Osteoblast (primary cell): Measurements from ENCODE around the gene MEGF8. TPM values are rescaled to one million over a fixed set of nuclear protein-coding genes. Genes with fewer than 3 reads are reported as not detected.
"Not testable (repeated sequence)": the region's sequence is repeated elsewhere in the genome, so short reads cannot be mapped to it uniquely, and the experiment has no call there.

Source experiments
- DNase-seq: peaks from one replicate; pipeline ENCODE4 v3.0.0; 2011; ENCODE audit warnings: low spot score, mixed read lengths; ENCODE audit not compliant: insufficient read length; ENCODE audit errors: missing footprints
- H2AFZ ChIP-seq: 2 replicates; pipeline ENCODE4 v1.6.0; 2011; ENCODE audit warnings: mild to moderate bottlenecking, low read length
- H3K27ac ChIP-seq: 2 replicates; pipeline ENCODE4 v1.5.1; 2011; ENCODE audit warnings: mild to moderate bottlenecking, low read depth, low read length, moderate library complexity
- H3K27me3 ChIP-seq: 2 replicates; pipeline ENCODE4 v1.6.0; 2012; ENCODE audit warnings: mild to moderate bottlenecking, control low read depth, inconsistent platforms, low read length, moderate library complexity; ENCODE audit not compliant: insufficient read depth
- H3K36me3 ChIP-seq: 2 replicates; pipeline ENCODE4 v1.5.1; 2011; ENCODE audit warnings: mild to moderate bottlenecking, low read length, control low read depth, moderate library complexity; ENCODE audit not compliant: insufficient read depth
- H3K4me1 ChIP-seq: 2 replicates; pipeline ENCODE4 v1.5.1; 2011; ENCODE audit warnings: mild to moderate bottlenecking, low read length, control low read depth, moderate library complexity; ENCODE audit not compliant: insufficient read depth
- H3K4me2 ChIP-seq: 2 replicates; pipeline ENCODE4 v1.6.0; 2011; ENCODE audit warnings: mild to moderate bottlenecking, low read length; ENCODE audit not compliant: insufficient read depth
- H3K4me3 ChIP-seq: fragments of 200-600 bp; sonication (generic); 3 replicates; pipeline ENCODE4 v1.5.1; 2012; ENCODE audit warnings: mild to moderate bottlenecking, low read length, inconsistent platforms; ENCODE audit not compliant: insufficient read depth
- H3K79me2 ChIP-seq: 2 replicates; pipeline ENCODE4 v1.6.0; 2012; ENCODE audit warnings: mild to moderate bottlenecking, low read length, control low read depth, inconsistent platforms; ENCODE audit not compliant: insufficient read depth
- H3K9me3 ChIP-seq: 2 replicates; pipeline ENCODE4 v1.5.1; 2011; ENCODE audit warnings: low read depth, low read length, control low read depth
- H4K20me1 ChIP-seq: 2 replicates; pipeline ENCODE4 v1.6.0; 2012; ENCODE audit warnings: mild to moderate bottlenecking, low read length, control low read depth; ENCODE audit not compliant: insufficient read depth
- CTCF ChIP-seq: IDR thresholded peaks from 2 replicates; pipeline ENCODE4 v1.5.1; 2011; ENCODE audit warnings: mild to moderate bottlenecking, low read depth, low read length, moderate library complexity; ENCODE audit errors: extremely low read depth
- total RNA-seq: library from RNA; depleted of rRNA; stranded (reverse); fragments of >200 nt; gene quantifications from 2 replicates; pipeline ENCODE4 v1.2.3, GENCODE V29; 2012

Gene MEGF8
- total RNA-seq, 1 donor, result 30.0 TPM

GRCh38 chr19:42328854-42329253 is 3.4 kb downstream of the MEGF8 start:
- Histone ChIP-seq H3K4me1 (peaks cover 13% of the 10 kb centered on the region), H3K9me3 (no peaks in the 10 kb centered on the region), H4K20me1 (peaks cover 13% of the 10 kb centered on the region), H3K27ac (no peak overlapping the region), H3K4me2 (no peak overlapping the region), H2AFZ (no peak overlapping the region), H3K36me3 (no peaks in the 10 kb centered on the region), H3K79me2 (peaks cover 37% of the 10 kb centered on the region), H3K4me3 (no peak overlapping the region), H3K27me3 (peaks cover 12% of the 10 kb centered on the region)
- peak; percentile 72 for DNase-seq
- TF ChIP-seq CTCF, result no peak

GRCh38 chr19:42330241-42330711 is 4.8 kb downstream of the MEGF8 start:
- DNase-seq, result peak; percentile 13
- peaks cover 8% of the 10 kb centered on the region for H3K4me1 ChIP-seq
- no peak overlapping the region for H3K4me3 ChIP-seq
- H3K36me3 ChIP-seq, result no peaks in the 10 kb centered on the region
- H2AFZ ChIP-seq, result no peak overlapping the region
- no peak for TF ChIP-seq CTCF
- H3K27ac ChIP-seq, result no peak overlapping the region
- H3K27me3 ChIP-seq, result no peaks in the 10 kb centered on the region
- H4K20me1 ChIP-seq, result peaks cover 13% of the 10 kb centered on the region
- H3K4me2 ChIP-seq, result no peak overlapping the region
- H3K9me3 ChIP-seq, result no peaks in the 10 kb centered on the region
- peaks cover 37% of the 10 kb centered on the region for H3K79me2 ChIP-seq

- peaks cover 30% of the 10 kb centered on the region for H3K79me2 ChIP-seq
- H3K27me3 ChIP-seq, H3K4me1 ChIP-seq, H3K36me3 ChIP-seq, H3K4me2 ChIP-seq, H3K4me3 ChIP-seq, H3K9me3 ChIP-seq, H2AFZ ChIP-seq, H3K27ac ChIP-seq: not testable (repeated sequence)
- H4K20me1 ChIP-seq, result peaks cover 13% of the 10 kb centered on the region
- DNase-seq, result peak; percentile 58
Measured at GRCh38 chr19:42331333-42331732, 5.9 kb downstream of the MEGF8 start.

- Histone ChIP-seq H4K20me1 (peaks cover 13% of the 10 kb centered on the region), H3K4me1 (no peaks in the 10 kb centered on the region), H3K79me2 (peaks cover 23% of the 10 kb centered on the region), H3K36me3 (no peaks in the 10 kb centered on the region), H3K9me3 (no peaks in the 10 kb centered on the region), H3K27ac (no peak overlapping the region), H3K4me2 (no peak overlapping the region), H3K4me3 (no peak overlapping the region), H2AFZ (no peak overlapping the region), H3K27me3 (no peaks in the 10 kb centered on the region)
- TF ChIP-seq CTCF, result no peak
- no peak for DNase-seq
Measured at GRCh38 chr19:42332059-42332458, 6.6 kb downstream of the MEGF8 start.
